Hepatocyte (in vitro differentiated cells): ENCODE measurements around the gene TBC1D20.

Experiments
- CTCF ChIP-seq: fragments of 200-600 bp; sonication (generic); IDR thresholded peaks from 2 replicates; pipeline ENCODE4 v1.5.1; 2016; ENCODE audit warnings: antibody characterized with exemption, mild to moderate bottlenecking; ENCODE audit not compliant: poor library complexity
- EZH2phosphoT487 ChIP-seq: fragments of 200-600 bp; sonication (generic); IDR thresholded peaks from one replicate; pipeline ENCODE4 v1.6.1; 2018; ENCODE audit warnings: antibody characterized with exemption, mild to moderate bottlenecking, low read depth, moderate library complexity; ENCODE audit not compliant: unreplicated experiment, severe bottlenecking

DNA sequence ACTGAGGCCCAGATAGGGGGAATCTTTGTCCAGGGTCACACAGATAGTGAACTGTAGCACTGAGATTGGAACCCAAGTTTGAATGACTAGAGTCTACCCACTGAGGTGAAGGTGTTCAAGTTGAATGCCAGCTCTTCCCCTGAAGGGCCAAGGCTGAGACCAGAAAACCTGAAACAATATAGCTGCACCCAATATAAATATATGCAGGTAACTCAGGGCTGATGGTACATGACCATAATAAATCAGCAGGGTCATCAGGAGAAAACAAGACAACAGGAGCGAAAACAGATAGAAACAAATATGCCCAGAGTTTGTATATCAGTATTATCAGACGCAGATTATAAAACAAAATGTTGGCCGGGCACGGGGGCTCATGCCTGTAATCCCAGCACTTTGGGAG, 58.2 kb downstream of the TBC1D20 start:
- TF ChIP-seq EZH2phosphoT487 (no peak), CTCF (no peak)
